ENCODE measurements around the gene MLLT3.
A peak's percentile ranks its signal among the peaks of the same experiment; 100 is the strongest.

Gene MLLT3

GRCh38 chr9:20646656-20647055 lies 24.4 kb upstream of the MLLT3 start:
- TF ChIP-seq CTCF (IDR thresholded peaks at IDR 0.05; ENCODE audit: low read depth, low read length) (no peak), EZH2phosphoT487 (IDR thresholded peaks at IDR 0.05; ENCODE audit: low read depth) (no peak)
- Histone ChIP-seq H3K79me2 (ENCODE audit: low read length) (no peaks in the 10 kb centered on the region), H3K4me3 (ENCODE audit: low read length) (no peak overlapping the region), H3K9me3 (ENCODE audit: insufficient read depth, low read length) (no peaks in the 10 kb centered on the region), H2AFZ (ENCODE audit: low read depth, low read length) (no peak overlapping the region), H3K4me2 (ENCODE audit: low read length) (no peak overlapping the region), H3K4me1 (ENCODE audit: low read length) (no peaks in the 10 kb centered on the region), H3K27ac (ENCODE audit: low read length) (no peak overlapping the region), H4K20me1 (ENCODE audit: insufficient read depth, low read length) (no peaks in the 10 kb centered on the region), H3K36me3 (replicated peaks; ENCODE audit: low read depth, low read length) (no peaks in the 10 kb centered on the region), H3K27me3 (ENCODE audit: low read depth, low read length) (peaks cover 13% of the 10 kb centered on the region; the same call in 1 of the 2 replicates), H3K9ac (ENCODE audit: low read length) (no peak overlapping the region)

GRCh38 chr9:20643660-20644059 lies 21.4 kb upstream of the MLLT3 start:
- Histone ChIP-seq H3K4me1 (ENCODE audit: low read length) (peaks cover 4% of the 10 kb centered on the region; the same call in 1 of the 2 replicates), H2AFZ (ENCODE audit: low read depth, low read length) (no peak overlapping the region), H3K27me3 (ENCODE audit: low read depth, low read length) (peaks cover 13% of the 10 kb centered on the region; the same call in 1 of the 2 replicates), H4K20me1 (ENCODE audit: insufficient read depth, low read length) (no peaks in the 10 kb centered on the region), H3K9ac (ENCODE audit: low read length) (no peak overlapping the region), H3K27ac (ENCODE audit: low read length) (no peak overlapping the region), H3K4me2 (ENCODE audit: low read length) (no peak overlapping the region), H3K36me3 (replicated peaks; ENCODE audit: low read depth, low read length) (no peaks in the 10 kb centered on the region), H3K79me2 (ENCODE audit: low read length) (no peaks in the 10 kb centered on the region), H3K4me3 (ENCODE audit: low read length) (no peak overlapping the region), H3K9me3 (ENCODE audit: insufficient read depth, low read length) (no peaks in the 10 kb centered on the region)
- TF ChIP-seq EZH2phosphoT487 (IDR thresholded peaks at IDR 0.05; ENCODE audit: low read depth) (no peak), CTCF (IDR thresholded peaks at IDR 0.05; ENCODE audit: low read depth, low read length) (no peak)

GRCh38 chr9:20642045-20642444 lies 19.7 kb upstream of the MLLT3 start:
- Histone ChIP-seq H3K27ac (ENCODE audit: low read length) (no peak overlapping the region), H3K36me3 (replicated peaks; ENCODE audit: low read depth, low read length) (no peaks in the 10 kb centered on the region), H3K79me2 (ENCODE audit: low read length) (no peaks in the 10 kb centered on the region), H2AFZ (ENCODE audit: low read depth, low read length) (no peak overlapping the region), H4K20me1 (ENCODE audit: insufficient read depth, low read length) (no peaks in the 10 kb centered on the region), H3K4me3 (ENCODE audit: low read length) (no peak overlapping the region), H3K4me1 (ENCODE audit: low read length) (peaks cover 4% of the 10 kb centered on the region; the same call in 1 of the 2 replicates), H3K9ac (ENCODE audit: low read length) (no peak overlapping the region), H3K9me3 (ENCODE audit: insufficient read depth, low read length) (no peaks in the 10 kb centered on the region), H3K4me2 (ENCODE audit: low read length) (no peak overlapping the region), H3K27me3 (ENCODE audit: low read depth, low read length) (peaks cover 6% of the 10 kb centered on the region; the same call in 1 of the 2 replicates)
- TF ChIP-seq EZH2phosphoT487 (IDR thresholded peaks at IDR 0.05; ENCODE audit: low read depth) (no peak), CTCF (IDR thresholded peaks at IDR 0.05; ENCODE audit: low read depth, low read length) (no peak)

- peaks cover 4% of the 10 kb centered on the region; the same call in 1 of the 2 replicates for H3K4me1 ChIP-seq (ENCODE audit: low read length)
- no peak overlapping the region for H3K4me3 ChIP-seq (ENCODE audit: low read length)
- H3K36me3 ChIP-seq (replicated peaks; ENCODE audit: low read depth, low read length): no peaks in the 10 kb centered on the region
- peak overlapping the region; percentile 15; the same call in 1 of the 2 replicates for H3K4me2 ChIP-seq (ENCODE audit: low read length)
- H3K27ac ChIP-seq (ENCODE audit: low read length): no peak overlapping the region
- peak overlapping the region; percentile 41; the same call in 1 of the 2 replicates for H2AFZ ChIP-seq (ENCODE audit: low read depth, low read length)
- H3K79me2 ChIP-seq (ENCODE audit: low read length): no peaks in the 10 kb centered on the region
- 0 out of 2 replicates have a peak, but pooled peaks cover 3% of the 10 kb centered on the region for H3K27me3 ChIP-seq (ENCODE audit: low read depth, low read length)
- TF ChIP-seq CTCF (IDR thresholded peaks at IDR 0.05; ENCODE audit: low read depth, low read length) (no peak), EZH2phosphoT487 (IDR thresholded peaks at IDR 0.05; ENCODE audit: low read depth) (no peak)
- no peaks in the 10 kb centered on the region for H4K20me1 ChIP-seq (ENCODE audit: insufficient read depth, low read length)
- H3K9ac ChIP-seq (ENCODE audit: low read length): no peak overlapping the region
- H3K9me3 ChIP-seq (ENCODE audit: insufficient read depth, low read length): no peaks in the 10 kb centered on the region
Observed at GRCh38 chr9:20640331-20641187, 18.3 kb upstream of the MLLT3 start.

Data from OCI-LY3 (cell line).